ENCODE data around the gene NOP16.

- no peak for TF ChIP-seq CTCF (conservative IDR thresholded peaks at IDR 0.05 in 1 of 2, IDR thresholded peaks at IDR 0.05 in 1 of 2; ENCODE audit: extremely low read depth in 1 of 2, insufficient read depth in 1 of 2, low read depth in 1 of 2, low read length in 2 of 2)
- TF ChIP-seq EZH2 (IDR thresholded peaks at IDR 0.05; ENCODE audit: borderline replicate concordance, low read length): no peak
Observed at GRCh38 chr5:176424181-176424580, 35.8 kb upstream of the NOP16 start.

Data from mammary epithelial cell (primary cell).